Liver (tissue), 3 donors: Measurements from ENCODE around the gene TPD52L1.

ENCODE experiments used
- CTCF ChIP-seq: fragments of 150-350 bp; IDR thresholded peaks from 2 replicates; pipeline ENCODE4 v1.5.1; 2017; ENCODE audit warnings: improper control_type of control experiment, low read depth, low read length; ENCODE audit not compliant: missing input control
- EGR1 ChIP-seq, 2 donors: IDR thresholded peaks; 2 replicates each; pipeline ENCODE4 v1.6.1; 2016 to 2018; ENCODE audit warnings: antibody characterized with exemption in 2 of 2, low read depth in 2 of 2
- FOXA1 ChIP-seq: IDR thresholded peaks from 2 replicates; pipeline ENCODE4 v1.6.1; 2016; ENCODE audit warnings: antibody characterized with exemption
- GABPA ChIP-seq, 2 donors: IDR thresholded peaks in 1 of 2; conservative IDR thresholded peaks in 1 of 2; 2 replicates each; pipeline ENCODE4 v1.6.1; 2016; ENCODE audit warnings: antibody characterized with exemption in 2 of 2, mild to moderate bottlenecking in 1 of 2, moderate library complexity in 1 of 2
- RAD21 ChIP-seq, 2 donors: IDR thresholded peaks; 2 replicates each; pipeline ENCODE4 v1.6.1; 2016; ENCODE audit warnings: antibody characterized with exemption in 2 of 2, mild to moderate bottlenecking in 2 of 2
- TAF1 ChIP-seq: conservative IDR thresholded peaks from 2 replicates; pipeline ENCODE4 v1.6.1; 2016; ENCODE audit warnings: antibody characterized with exemption, mild to moderate bottlenecking
- YY1 ChIP-seq: IDR thresholded peaks from 2 replicates; pipeline ENCODE4 v1.6.1; 2016; ENCODE audit warnings: antibody characterized with exemption, mild to moderate bottlenecking
- TF ChIP-seq, protein P1 (sequence below): IDR thresholded peaks from 2 replicates; pipeline ENCODE4 v1.6.1; 2016; ENCODE audit warnings: antibody characterized with exemption, mild to moderate bottlenecking
- TF ChIP-seq, protein P2 (sequence below): IDR thresholded peaks from 2 replicates; pipeline ENCODE4 v1.6.1; 2016; ENCODE audit warnings: antibody characterized with exemption
- donor health status: healthy.
- donor health status: healthy.

GRCh38 chr6:125303512-125303854, 149.9 kb downstream of the TPD52L1 start:
- TF ChIP-seq, protein P1, sequence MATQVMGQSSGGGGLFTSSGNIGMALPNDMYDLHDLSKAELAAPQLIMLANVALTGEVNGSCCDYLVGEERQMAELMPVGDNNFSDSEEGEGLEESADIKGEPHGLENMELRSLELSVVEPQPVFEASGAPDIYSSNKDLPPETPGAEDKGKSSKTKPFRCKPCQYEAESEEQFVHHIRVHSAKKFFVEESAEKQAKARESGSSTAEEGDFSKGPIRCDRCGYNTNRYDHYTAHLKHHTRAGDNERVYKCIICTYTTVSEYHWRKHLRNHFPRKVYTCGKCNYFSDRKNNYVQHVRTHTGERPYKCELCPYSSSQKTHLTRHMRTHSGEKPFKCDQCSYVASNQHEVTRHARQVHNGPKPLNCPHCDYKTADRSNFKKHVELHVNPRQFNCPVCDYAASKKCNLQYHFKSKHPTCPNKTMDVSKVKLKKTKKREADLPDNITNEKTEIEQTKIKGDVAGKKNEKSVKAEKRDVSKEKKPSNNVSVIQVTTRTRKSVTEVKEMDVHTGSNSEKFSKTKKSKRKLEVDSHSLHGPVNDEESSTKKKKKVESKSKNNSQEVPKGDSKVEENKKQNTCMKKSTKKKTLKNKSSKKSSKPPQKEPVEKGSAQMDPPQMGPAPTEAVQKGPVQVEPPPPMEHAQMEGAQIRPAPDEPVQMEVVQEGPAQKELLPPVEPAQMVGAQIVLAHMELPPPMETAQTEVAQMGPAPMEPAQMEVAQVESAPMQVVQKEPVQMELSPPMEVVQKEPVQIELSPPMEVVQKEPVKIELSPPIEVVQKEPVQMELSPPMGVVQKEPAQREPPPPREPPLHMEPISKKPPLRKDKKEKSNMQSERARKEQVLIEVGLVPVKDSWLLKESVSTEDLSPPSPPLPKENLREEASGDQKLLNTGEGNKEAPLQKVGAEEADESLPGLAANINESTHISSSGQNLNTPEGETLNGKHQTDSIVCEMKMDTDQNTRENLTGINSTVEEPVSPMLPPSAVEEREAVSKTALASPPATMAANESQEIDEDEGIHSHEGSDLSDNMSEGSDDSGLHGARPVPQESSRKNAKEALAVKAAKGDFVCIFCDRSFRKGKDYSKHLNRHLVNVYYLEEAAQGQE: no peak
- TF ChIP-seq TAF1 (no peak), EGR1 (IDR thresholded peaks at IDR 0.05; ENCODE audit: low read depth in 2 of 2) (no peak), CTCF (no peak), YY1 (no peak), RAD21 (IDR thresholded peaks at IDR 0.05) (no peak), FOXA1 (no peak), GABPA (IDR thresholded peaks at IDR 0.05 in 1 of 2, conservative IDR thresholded peaks at IDR 0.05 in 1 of 2) (no peak)
- TF ChIP-seq, protein P2, sequence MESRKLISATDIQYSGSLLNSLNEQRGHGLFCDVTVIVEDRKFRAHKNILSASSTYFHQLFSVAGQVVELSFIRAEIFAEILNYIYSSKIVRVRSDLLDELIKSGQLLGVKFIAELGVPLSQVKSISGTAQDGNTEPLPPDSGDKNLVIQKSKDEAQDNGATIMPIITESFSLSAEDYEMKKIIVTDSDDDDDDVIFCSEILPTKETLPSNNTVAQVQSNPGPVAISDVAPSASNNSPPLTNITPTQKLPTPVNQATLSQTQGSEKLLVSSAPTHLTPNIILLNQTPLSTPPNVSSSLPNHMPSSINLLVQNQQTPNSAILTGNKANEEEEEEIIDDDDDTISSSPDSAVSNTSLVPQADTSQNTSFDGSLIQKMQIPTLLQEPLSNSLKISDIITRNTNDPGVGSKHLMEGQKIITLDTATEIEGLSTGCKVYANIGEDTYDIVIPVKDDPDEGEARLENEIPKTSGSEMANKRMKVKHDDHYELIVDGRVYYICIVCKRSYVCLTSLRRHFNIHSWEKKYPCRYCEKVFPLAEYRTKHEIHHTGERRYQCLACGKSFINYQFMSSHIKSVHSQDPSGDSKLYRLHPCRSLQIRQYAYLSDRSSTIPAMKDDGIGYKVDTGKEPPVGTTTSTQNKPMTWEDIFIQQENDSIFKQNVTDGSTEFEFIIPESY: no peak
